Sigmoid colon (tissue), 4 donors: ENCODE measurements around the gene KRTAP4-16.

Experiments
- EP300 ChIP-seq, 4 donors: sonication (generic); formaldehyde crosslinking; IDR thresholded peaks; one replicate each; pipeline ENCODE4 v1.6.1; 2017; ENCODE audit warnings: antibody characterized with exemption in 4 of 4
- POLR2A ChIP-seq, 2 donors: fragments of 450-650 bp; IDR thresholded peaks; one replicate each; pipeline ENCODE4 v1.6.1; 2016; ENCODE audit warnings: antibody characterized with exemption in 2 of 2, mild to moderate bottlenecking in 2 of 2, moderate library complexity in 2 of 2
- POLR2AphosphoS5 ChIP-seq, 4 donors: sonication (generic); formaldehyde crosslinking; IDR thresholded peaks; one replicate each; pipeline ENCODE4 v1.6.1; 2017; ENCODE audit warnings: antibody characterized with exemption in 4 of 4
- TF ChIP-seq, protein P1 (sequence below), 4 experiments: fragments of 450-650 bp in 3 of 4; fragments of 200-600 bp in 1 of 4; IDR thresholded peaks; one replicate each; pipeline ENCODE4 v1.5.1; 2016 to 2019; ENCODE audit warnings: antibody characterized with exemption in 4 of 4, mild to moderate bottlenecking in 3 of 4, moderate library complexity in 2 of 4

GRCh38 chr17:41058741-41059140 lies 43.3 kb downstream of the KRTAP4-16 start:
- TF ChIP-seq, protein P1, sequence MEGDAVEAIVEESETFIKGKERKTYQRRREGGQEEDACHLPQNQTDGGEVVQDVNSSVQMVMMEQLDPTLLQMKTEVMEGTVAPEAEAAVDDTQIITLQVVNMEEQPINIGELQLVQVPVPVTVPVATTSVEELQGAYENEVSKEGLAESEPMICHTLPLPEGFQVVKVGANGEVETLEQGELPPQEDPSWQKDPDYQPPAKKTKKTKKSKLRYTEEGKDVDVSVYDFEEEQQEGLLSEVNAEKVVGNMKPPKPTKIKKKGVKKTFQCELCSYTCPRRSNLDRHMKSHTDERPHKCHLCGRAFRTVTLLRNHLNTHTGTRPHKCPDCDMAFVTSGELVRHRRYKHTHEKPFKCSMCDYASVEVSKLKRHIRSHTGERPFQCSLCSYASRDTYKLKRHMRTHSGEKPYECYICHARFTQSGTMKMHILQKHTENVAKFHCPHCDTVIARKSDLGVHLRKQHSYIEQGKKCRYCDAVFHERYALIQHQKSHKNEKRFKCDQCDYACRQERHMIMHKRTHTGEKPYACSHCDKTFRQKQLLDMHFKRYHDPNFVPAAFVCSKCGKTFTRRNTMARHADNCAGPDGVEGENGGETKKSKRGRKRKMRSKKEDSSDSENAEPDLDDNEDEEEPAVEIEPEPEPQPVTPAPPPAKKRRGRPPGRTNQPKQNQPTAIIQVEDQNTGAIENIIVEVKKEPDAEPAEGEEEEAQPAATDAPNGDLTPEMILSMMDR (IDR thresholded peaks at IDR 0.05): no peak
- no peak for TF ChIP-seq POLR2AphosphoS5 (IDR thresholded peaks at IDR 0.05)
- no peak for TF ChIP-seq POLR2A (IDR thresholded peaks at IDR 0.05)
- no peak for TF ChIP-seq EP300 (IDR thresholded peaks at IDR 0.05)
